GM12872 (cell line): ENCODE measurements around the gene KCTD6.

Source experiments
- CTCF ChIP-seq: IDR thresholded peaks from 3 replicates; pipeline ENCODE4 v1.5.1; 2011; ENCODE audit warnings: low read depth, mild to moderate bottlenecking, low read length, moderate library complexity; ENCODE audit not compliant: insufficient read depth

The KCTD6 gene

DNA sequence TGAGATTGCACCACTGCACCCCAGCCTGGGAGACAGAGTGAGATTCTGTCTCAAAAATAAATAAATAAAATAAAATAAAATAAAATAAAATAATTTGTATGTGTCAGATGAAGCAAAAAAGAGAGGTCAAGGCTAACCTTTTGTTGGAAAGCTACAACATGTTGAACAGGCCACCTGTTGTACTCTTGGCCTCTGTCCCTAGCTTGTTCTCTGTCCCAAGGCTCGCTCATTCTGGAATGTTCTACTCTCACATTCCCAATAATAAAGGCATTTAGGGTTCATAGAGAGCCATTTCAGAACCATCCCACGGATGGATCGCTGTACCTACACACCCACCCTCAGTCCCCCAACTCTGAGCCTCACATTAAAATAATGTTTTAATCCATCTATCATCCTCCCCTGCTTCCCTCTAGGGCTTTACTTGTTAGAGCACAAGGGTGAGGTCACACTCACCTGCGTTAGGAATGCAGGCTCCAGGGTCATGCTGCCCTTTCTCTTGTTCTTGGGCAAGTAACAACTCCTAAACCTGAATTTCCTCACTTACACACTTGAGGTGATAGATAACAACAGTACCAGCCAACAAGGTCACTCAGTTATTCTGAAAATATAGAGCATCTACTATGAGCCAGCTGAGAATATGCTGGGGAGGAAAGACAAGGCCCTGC, 24.9 kb upstream of the KCTD6 start:
- no peak for TF ChIP-seq CTCF

DNA sequence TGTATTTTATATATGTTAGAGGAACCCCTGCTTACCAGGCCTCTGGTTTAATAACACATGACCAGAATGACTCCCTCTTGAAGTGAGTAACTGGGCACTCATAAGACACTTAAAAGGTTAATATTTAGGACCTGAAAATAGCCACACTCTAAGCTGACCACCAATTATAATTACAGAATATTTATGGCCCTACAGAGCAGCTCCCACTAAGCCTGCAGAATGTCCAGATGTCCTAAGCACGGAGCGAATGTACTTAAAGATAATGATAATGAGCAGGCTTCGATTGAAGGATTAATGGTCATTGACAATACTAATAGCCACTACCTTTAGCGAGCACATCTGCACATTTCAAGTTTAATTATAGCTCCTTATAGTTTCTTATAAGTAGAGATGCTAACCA, 22.8 kb upstream of the KCTD6 start:
- no peak for TF ChIP-seq CTCF

DNA sequence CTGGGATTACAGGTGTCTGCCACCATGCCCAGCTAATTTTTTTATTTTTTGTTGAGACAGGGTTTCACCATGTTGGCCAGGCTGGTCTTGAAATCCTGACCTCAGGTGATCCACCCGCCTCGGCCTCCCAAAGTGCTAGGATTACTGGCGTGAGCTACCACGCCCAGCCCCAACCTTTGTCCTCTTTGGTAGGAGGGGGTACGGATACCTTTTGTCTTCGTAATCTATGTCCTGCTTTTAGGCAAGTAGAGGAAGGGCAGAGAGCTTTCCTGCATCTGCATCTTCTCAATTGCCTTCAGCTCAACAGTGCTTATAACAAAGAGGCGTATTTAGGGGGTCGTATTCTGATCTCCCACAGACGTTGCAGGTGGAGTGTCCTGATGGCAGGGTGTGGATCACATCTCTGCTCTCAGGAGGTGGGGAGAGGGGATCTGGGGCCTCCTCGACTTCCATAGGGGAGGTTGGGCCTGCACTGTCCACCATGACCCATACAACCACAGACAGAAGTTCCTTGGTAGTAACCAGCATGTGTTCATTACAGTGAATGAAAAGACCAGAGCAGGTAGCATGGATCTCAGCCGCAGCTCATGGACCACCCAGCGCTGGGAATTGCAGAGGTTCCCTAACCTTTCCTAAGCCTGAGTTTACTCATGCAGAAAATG, 21.4 kb upstream of the KCTD6 start:
- TF ChIP-seq CTCF = no peak

DNA sequence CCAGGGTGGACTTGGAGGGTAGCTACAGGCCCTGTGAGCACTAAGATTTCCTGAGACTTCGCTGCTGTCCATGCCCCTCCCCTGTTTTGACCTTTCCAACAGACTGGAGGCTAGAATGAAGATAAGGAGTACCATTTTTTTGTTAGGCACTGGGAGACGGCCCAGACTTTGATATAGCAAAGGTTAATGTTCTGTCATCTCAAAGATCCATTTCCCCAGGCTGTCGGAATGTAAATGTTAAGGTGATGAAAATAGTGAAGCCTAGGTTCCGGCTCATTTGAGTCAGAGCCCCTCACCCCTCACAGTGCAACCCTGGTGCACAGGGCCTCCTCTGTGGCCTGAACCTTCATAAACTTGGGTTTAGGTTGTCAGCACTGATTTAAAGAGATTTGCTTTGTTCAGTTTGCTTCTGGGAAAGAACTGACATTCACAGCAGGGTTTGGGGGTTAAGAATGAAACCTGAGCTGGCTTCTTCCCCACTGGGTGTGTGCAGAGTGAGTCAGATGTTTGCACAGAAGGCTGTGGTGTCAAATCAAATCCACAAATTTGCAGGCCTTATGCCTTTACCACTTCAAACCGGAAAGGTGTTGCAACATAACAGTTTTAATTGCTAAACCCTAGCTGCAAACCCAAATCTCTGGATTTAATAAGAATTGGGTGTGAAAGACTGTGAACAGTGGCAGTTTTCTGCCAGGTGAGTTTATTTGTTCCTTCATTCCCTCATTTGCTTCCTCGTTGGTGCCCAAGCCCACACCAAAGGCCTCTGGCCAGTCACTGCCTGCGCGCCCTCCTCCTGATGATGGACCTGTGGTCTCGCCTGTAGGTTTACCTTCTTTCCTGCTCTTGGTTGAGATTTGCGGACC, 20.6 kb upstream of the KCTD6 start:
- TF ChIP-seq CTCF = no peak

DNA sequence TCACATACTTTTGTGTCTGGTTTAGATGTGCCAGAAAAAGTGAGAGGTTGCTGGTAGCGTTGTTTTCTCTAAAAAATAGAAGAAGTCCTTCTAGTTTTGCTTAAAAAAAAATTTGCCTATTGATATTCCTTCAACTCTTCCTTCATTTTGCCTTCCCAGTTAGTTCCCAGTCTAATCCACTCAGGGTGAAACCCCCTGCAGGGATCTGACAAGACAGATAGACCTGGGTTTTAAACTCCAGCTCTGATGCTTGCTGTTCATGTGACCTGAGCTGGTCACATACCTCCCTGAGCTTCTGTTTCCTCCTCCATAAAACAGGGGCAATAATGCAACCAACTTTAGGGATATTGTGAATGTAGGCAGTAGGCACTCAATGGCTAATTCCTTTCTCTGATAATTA, 18.6 kb upstream of the KCTD6 start:
- no peak for TF ChIP-seq CTCF

DNA sequence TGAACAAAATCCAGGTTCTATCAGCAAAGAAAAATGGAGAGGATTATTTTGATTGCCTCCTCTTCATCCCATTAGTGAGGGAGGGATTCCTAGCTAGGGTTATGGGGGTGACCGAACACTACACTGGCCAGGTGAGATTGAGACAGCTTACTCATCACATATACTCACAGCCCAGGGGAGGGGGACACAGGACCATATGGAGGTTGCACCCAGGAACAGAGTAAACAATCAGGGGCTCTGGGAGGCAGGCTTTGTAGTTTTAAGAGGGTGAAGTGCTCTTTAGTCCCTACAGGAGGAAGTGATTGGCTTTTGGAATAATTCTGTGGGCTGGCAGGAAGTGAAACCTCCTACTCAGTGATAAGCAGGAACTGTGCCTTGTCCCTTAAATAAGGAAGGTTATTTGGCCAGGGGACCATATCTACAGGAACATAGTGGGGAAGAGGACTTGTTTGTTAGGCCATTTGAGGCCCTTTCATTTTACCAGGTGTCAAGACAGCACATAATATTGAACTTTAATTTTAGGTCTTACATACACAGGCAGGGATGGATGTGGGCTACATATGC, 17.5 kb upstream of the KCTD6 start:
- TF ChIP-seq CTCF = no peak

DNA sequence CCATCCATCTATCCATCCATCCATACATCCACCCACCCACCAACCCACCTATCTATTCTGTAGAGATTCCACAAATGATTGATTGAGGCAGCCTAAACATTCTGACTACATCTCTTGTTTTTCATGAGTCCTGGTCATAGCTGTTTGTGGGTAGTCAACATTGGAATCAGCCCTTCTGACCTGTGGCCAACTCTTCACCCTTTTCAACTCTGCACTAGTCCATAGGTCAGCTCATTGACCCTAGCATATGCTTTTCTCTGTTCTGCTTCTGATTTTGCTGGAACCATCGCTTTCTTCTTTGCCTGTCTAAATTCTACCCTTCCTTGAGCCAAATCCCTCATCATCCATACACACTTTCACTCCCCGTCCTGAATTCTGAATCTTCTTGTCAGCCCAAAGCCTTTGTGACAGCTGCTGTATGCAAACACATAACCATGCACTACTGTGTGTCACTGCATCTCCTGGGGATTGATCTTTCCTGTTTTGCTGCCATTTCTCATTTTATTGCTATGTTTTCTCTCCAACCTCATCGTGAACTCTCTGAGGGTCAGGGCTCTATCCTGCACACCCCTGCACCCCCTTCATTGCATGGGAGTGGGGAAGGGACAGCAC, 16.8 kb upstream of the KCTD6 start:
- no peak for TF ChIP-seq CTCF
